ENCODE results near the gene SLC4A8. TPM values are rescaled to one million over a fixed set of nuclear protein-coding genes. Genes with fewer than 3 reads are reported as not detected.

The SLC4A8 gene
- polyA plus RNA-seq, 4 donors: 3.7 to 4.6 (median 4.1) TPM

DNA sequence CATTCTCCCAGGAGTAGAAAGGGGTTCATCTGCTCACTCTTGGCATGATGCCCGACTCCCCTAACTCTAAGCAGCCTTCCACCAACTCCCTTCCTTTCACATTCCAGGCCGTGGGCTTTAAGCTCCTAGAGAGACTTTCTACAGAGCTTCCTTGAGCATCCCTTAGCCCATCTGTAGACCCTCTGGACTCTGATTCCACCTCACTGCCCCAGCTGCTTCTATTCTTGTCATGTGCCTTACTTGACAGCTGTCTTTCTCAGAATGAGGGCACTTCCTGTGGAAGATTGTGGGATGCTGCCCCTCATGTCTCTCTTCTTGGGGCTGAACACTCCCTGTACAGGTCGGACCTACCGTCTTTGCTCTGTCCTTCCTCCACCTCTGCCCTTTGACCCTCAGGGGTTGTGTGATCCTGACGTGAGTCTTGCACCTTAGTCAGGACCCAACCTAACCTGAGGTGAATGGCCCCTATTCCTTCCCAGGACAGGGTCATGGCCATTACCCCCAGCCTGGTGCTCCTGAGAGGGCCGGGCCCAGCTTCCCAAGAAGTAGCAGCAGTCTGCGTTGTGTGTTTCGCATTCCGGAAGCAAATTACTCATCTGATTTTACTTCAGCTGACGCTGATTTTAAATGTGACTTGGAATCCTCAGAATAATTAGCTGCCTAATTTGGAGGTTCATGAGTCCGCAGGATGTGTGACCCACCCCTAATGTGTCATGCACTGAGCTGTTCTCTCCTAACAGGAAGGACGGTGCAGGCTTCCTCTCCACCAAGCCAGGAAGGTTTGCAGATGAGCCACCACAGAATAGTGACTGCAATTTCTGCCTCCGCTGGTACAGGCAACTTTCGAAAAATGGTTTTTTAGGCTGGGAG lies 30.7 kb upstream of the SLC4A8 start:
- DNase-seq (ENCODE audit: low read depth in 4 of 4, low spot score in 3 of 4): no peak

DNA sequence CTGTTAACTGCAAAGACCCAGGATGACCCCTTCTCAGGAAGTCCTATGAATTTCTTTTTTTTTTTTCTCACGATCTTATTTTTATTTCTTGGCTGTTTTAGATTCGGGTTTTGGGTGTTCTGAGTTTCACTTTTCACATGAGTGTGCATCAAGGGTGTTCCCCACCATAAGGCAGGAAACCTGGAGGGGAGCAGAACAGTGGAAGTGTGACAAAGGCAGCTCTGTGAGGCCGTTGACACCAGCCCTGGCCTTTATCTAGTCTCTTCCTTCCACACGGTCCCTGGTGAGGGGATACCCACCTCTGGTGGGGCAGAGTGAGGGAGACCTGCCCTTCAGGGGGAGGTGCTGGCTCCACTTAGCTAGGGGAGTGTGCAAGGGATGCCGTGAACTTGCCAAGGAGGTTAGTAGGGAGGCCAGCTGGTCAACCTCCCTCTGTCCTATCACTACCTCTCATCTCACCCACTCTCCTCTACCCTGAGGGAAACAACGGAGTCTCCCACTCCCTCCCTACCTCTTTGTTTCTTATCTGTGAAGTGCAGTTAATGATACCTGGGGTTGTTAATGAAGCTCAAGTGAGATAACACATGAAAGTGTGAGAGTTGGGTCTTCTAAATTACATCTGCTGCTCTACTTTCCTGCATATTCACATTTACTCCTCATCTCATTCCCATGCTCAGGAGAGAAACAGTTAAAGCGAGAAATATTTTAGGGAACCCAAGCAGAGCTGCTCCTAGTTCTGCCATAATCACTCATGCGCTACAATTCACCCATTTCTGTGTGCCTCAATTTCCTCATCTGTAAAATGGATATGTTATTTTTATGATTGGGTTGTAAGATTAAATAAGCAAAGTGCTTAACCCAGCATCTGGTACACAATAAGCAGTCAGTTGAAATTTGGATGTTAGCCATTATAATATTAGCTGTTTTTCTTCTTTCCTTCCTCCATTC lies 29.1 kb upstream of the SLC4A8 start:
- DNase-seq (ENCODE audit: low read depth in 4 of 4, low spot score in 3 of 4): no peak

GRCh38 chr12:51397670-51398069 lies 27.0 kb upstream of the SLC4A8 start:
- no peak for DNase-seq (ENCODE audit: low read depth in 4 of 4, low spot score in 3 of 4)

GRCh38 chr12:51399891-51400290 lies 24.7 kb upstream of the SLC4A8 start:
- no peak for DNase-seq (ENCODE audit: low read depth in 4 of 4, low spot score in 3 of 4)

DNA sequence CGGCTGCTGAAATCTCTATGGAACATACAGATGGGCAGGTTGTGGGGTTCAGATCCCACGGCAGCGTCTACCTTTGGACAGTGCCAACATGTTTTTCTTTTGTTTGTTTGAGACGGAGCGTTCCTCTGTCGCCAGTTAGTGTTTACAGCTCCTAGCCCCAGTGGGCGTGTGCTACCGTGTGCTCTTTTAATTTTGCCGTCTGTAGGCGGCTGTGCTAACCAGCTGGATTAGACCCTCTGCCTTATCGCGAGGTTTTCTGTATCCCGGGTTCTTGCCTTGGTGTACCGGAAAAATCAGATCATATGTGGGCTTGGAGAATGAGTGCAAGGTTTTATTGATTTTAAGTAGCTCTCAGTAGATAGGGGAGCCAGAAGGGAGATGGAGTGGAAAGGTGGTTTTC lies 23.6 kb upstream of the SLC4A8 start:
- DNase-seq (ENCODE audit: low read depth in 4 of 4, low spot score in 3 of 4): no peak

DNA sequence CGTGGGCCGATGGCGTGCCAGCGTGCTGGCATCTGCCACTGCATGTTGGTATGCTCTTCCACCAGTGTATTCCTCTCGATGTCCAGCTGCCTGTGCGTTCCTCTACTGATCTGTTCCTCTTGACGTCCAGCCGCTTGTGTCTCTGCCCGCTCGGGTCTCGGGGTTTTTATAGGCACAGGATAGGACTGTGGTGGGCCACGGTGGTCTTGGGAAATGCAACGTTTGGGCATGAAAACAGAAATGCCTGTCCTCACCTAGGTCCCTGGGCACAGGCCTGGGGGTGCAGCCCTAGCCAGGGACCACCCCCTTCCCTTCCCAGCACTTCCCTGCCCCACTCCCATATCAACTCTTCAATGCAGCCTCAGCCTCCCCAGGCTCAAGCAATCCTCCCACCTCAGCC lies 23.1 kb upstream of the SLC4A8 start:
- no peak for DNase-seq (ENCODE audit: low read depth in 4 of 4, low spot score in 3 of 4)

- DNase-seq (ENCODE audit: low read depth in 4 of 4, low spot score in 3 of 4): no peak
Observed at GRCh38 chr12:51401900-51402299, 22.7 kb upstream of the SLC4A8 start.

GRCh38 chr12:51403159-51403558 lies 21.5 kb upstream of the SLC4A8 start:
- no peak for DNase-seq (ENCODE audit: low read depth in 4 of 4, low spot score in 3 of 4)

DNA sequence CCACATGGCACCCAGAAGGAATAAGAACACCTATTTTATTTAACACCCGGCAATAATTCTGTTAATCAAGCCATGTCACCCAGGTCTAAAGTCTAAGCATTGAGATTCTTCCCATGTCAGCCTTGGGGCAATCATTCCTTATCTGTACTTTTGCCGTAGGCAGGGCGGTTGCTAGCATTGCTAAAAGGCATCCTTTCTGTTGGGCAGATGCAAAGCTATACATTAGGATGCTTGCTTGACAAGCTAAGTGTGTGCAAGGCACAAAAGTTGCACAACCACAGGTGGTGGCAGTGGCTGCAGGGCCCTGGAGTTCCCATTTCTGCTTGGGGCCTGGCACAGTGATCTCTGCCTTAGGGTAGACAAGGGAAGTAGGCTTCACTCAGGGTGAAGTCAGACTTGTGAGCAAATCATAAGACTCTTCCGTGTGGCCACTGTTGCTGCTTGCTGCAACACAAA lies 20.9 kb upstream of the SLC4A8 start:
- DNase-seq (ENCODE audit: low read depth in 4 of 4, low spot score in 3 of 4): no peak

DNA sequence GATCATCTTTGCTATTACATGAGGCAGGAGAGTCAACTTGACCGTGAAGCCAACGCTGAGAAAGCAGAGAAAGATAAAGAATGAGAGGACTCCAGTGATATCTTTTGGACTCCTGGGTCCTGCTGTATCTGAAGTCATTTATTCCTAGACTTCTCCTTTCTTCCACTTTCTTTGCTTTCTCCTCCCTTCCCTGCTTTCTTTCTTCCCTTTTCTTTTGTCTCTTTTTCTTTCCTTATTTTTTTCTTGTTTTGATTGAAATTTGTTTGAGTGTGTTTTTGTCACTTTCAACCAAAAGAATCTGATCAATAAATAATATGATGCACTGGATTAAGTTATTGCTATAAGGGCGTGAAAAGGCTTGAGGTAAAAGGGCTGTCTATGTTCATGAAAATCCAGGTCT lies 20.0 kb upstream of the SLC4A8 start:
- DNase-seq (ENCODE audit: low read depth in 4 of 4, low spot score in 3 of 4): no peak

GRCh38 chr12:51405801-51406207 lies 18.8 kb upstream of the SLC4A8 start:
- no peak for DNase-seq (ENCODE audit: low read depth in 4 of 4, low spot score in 3 of 4)

DNA sequence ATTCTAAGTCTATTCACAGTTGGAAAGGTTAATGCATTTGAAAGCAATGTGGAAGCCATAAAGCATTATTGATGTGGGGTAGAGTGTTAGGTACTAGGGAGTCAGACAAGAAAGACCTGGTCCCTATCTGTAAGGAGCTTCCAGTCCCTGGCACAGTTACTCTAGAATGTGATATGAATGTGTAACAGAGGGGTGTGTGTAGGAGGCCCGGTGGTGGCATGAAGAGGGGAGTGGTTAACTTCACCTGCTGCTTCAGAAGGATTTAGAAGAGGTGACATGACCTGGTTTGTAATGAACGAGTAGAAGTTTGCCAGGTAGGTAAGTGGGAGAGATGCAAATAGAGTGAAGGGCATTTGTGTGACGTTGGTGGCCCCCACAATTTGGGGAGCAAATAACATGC lies 18.3 kb upstream of the SLC4A8 start:
- no peak for DNase-seq (ENCODE audit: low read depth in 4 of 4, low spot score in 3 of 4)

DNA sequence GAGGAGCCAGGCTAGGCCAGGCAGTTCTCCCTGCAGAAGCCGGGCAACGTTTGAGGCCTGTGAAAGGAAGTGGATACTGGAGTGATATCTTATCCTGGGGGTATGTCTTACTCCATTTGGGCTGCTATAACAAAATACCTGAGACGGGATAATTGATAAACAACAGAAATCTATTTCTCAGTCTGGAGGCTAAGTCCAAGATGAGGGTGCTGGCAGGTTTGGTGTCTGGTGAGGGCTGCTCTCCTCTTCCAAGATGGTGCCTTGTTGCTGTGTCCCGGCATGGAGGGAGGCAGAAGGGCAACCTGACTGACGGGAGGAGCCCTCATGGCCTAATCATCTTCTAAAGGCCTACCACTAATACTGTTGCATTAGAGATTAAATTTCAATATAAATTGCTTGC lies 17.8 kb upstream of the SLC4A8 start:
- DNase-seq (ENCODE audit: low read depth in 4 of 4, low spot score in 3 of 4): no peak

GRCh38 chr12:51407604-51408003 lies 17.0 kb upstream of the SLC4A8 start:
- DNase-seq (ENCODE audit: low read depth in 4 of 4, low spot score in 3 of 4): no peak

GRCh38 chr12:51409846-51410245 lies 14.8 kb upstream of the SLC4A8 start:
- no peak for DNase-seq (ENCODE audit: low read depth in 4 of 4, low spot score in 3 of 4)

DNA sequence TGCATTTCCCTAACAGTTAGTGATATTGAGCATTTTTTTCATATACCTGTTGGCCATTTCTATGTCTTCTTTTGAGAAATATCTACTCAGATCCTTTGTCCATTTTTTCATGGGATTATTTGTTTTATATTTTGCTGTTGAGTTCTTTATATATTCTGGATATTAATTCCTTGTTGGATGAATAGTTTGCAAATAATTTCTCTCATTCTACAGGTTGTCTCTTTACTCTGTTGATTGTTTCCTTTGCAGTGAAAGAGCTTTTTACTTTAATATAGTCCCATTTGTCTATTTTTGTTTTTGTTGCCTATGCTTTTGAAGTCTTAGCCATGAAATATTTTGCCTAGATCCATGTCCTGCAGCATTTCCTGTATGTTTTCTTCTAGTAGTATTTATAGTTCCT lies 11.5 kb upstream of the SLC4A8 start:
- DNase-seq (ENCODE audit: low read depth in 4 of 4, low spot score in 3 of 4): no peak

GRCh38 chr12:51413791-51414190 lies 10.8 kb upstream of the SLC4A8 start:
- DNase-seq (ENCODE audit: low read depth in 4 of 4, low spot score in 3 of 4): no peak

- DNase-seq (ENCODE audit: low read depth in 4 of 4, low spot score in 3 of 4): no peak
Observed at GRCh38 chr12:51415931-51416330, 8.7 kb upstream of the SLC4A8 start.

DNA sequence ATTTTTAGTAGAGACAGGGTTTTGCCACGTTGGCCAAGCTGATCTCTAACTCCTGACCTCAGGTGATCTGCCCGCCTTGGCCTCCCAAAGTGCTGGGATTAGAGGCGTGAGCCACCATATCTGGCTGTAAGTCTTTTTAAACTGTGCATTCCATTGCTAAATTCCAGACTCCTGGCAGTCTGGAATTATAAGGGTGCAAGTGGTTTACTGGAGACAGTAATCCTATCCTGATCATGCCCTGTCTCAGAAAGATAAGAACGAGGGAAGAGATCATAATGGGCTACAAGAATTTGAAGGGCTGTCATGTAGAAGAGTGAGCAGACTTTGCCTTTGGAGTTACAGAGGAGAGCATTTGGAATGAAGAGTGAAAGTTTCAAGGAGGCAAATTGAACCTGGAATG lies 6.8 kb upstream of the SLC4A8 start:
- no peak for DNase-seq (ENCODE audit: low read depth in 4 of 4, low spot score in 3 of 4)

DNA sequence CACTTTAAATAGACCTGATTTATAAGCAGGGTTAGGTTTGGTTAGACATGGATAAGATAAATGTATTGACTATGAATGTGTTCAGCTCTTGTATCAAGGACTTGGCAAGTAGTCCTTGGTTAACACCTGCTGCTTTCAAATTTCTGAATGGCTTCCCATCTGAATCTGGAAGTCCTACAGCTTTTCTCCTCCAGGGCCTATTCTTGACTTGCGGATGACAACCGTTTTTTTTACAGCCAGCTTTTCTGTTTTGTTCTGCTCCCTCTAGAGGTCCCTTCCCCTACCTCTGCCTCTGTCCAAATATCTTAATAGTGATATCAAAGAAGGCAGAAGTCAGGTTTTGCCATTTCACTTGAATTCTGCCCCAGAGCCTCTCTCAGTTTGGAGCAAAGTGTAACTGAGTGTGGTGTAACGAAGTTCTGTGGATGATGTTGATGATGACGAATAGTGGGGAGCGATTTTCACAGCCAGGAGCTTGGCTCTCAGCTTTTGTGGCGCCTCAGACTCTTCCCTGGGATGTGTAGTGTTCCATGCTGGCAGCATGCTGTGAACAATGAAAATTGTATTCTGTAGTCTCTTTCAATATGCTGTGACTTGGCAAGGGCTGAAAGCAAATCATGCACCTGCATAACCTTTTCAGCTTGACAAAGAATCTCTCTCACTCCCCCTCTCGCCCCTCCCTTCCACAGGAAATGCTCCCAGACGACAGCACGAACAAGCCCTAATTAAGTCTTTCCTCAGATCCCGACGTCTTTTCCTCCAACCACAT lies 5.0 kb upstream of the SLC4A8 start:
- no peak for DNase-seq (ENCODE audit: low read depth in 4 of 4, low spot score in 3 of 4)

Data from left renal pelvis (tissue), 4 donors.